Fibroblast of villous mesenchyme (primary cell): Measurements from ENCODE around the gene TRIM75. TPM values are rescaled to one million over a fixed set of nuclear protein-coding genes. Genes with fewer than 3 reads are reported as not detected.
A peak's percentile ranks its signal among the peaks of the same experiment; 100 is the strongest.
"Not testable (repeated sequence)": the region's sequence is repeated elsewhere in the genome, so short reads cannot be mapped to it uniquely, and the experiment has no call there.

Experiments
- DNase-seq: peaks from one replicate; pipeline ENCODE4 v3.0.0-alpha.2; 2010; ENCODE audit warnings: low read depth
- H3K4me3 ChIP-seq: 2 replicates; pipeline ENCODE4 v1.5.1; 2011; ENCODE audit warnings: low read depth, mild to moderate bottlenecking, low read length
- CTCF ChIP-seq: IDR thresholded peaks from 2 replicates; pipeline ENCODE4 v1.5.1; 2012; ENCODE audit warnings: low read depth, mild to moderate bottlenecking, low read length; ENCODE audit not compliant: insufficient read depth
- total RNA-seq: library from RNA; depleted of rRNA; stranded (reverse); fragments of >200 nt; gene quantifications from 2 replicates; pipeline ENCODE4 v1.2.3, GENCODE V29; 2012

Gene TRIM75
- total RNA-seq, 1 donor = not detected

GRCh38 chr4:165010991-165011390, 42.7 kb upstream of the TRIM75 start:
- H3K4me3 ChIP-seq = no peak overlapping the region
- DNase-seq = no peak
- TF ChIP-seq CTCF = no peak

- H3K4me3 ChIP-seq = no peak overlapping the region
- no peak for TF ChIP-seq CTCF
- no peak for DNase-seq
Observed at GRCh38 chr4:165011403-165011802, 42.3 kb upstream of the TRIM75 start.

GRCh38 chr4:165013691-165014090, 40.0 kb upstream of the TRIM75 start:
- no peak for DNase-seq
- no peak for TF ChIP-seq CTCF
- no peak overlapping the region for H3K4me3 ChIP-seq

GRCh38 chr4:165016971-165017370, 36.7 kb upstream of the TRIM75 start:
- H3K4me3 ChIP-seq = no peak overlapping the region
- DNase-seq = no peak
- TF ChIP-seq CTCF = peak; percentile 43

GRCh38 chr4:165019995-165020394, 33.7 kb upstream of the TRIM75 start:
- not testable (repeated sequence) for DNase-seq, H3K4me3 ChIP-seq

- not testable (repeated sequence) for DNase-seq, H3K4me3 ChIP-seq
Observed at GRCh38 chr4:165025782-165026181, 27.9 kb upstream of the TRIM75 start.

GRCh38 chr4:165027762-165028402, 25.8 kb upstream of the TRIM75 start:
- TF ChIP-seq CTCF = no peak
- no peak overlapping the region for H3K4me3 ChIP-seq
- DNase-seq = peak; percentile 31

- peak; percentile 45 for DNase-seq
- peak within 1 kb of the TSS; percentile 71 for H3K4me3 ChIP-seq
- TF ChIP-seq CTCF = no peak
Observed at GRCh38 chr4:165031436-165032211, 22.0 kb upstream of the TRIM75 start, which contains the start of gene TRIM60. Gene TRIM60, plus strand, starts transcription at chr4:165031999. Its CDS starts 8,074 bp downstream, at chr4:165040073.
